HuH-7 (cell line): Measurements from ENCODE around the gene GTPBP6.
"Not testable (repeated sequence)": the region's sequence is repeated elsewhere in the genome, so short reads cannot be mapped to it uniquely, and the experiment has no call there.

Experiments used
- DNase-seq: peaks from one replicate; pipeline ENCODE4 v3.0.0; 2011; ENCODE audit warnings: low spot score

GTPBP6 gene

GRCh38 chrX:265502-265901 lies 53.1 kb downstream of the GTPBP6 start:
- no peak for DNase-seq

- no peak for DNase-seq
These were observed 53.8 kb downstream of the GTPBP6 start for GRCh38 chrX:264634-265455.

GRCh38 chrX:264006-264405 lies 54.6 kb downstream of the GTPBP6 start:
- not testable (repeated sequence) for DNase-seq

GRCh38 chrX:262381-262909 lies 56.2 kb downstream of the GTPBP6 start:
- no peak for DNase-seq

- no peak for DNase-seq
These were observed 56.7 kb downstream of the GTPBP6 start for GRCh38 chrX:261919-262352.

GRCh38 chrX:261167-261918 lies 57.3 kb downstream of the GTPBP6 start:
- no peak for DNase-seq

- no peak for DNase-seq
These were observed 58.8 kb downstream of the GTPBP6 start for GRCh38 chrX:259692-260355.

GRCh38 chrX:258291-259040 lies 60.1 kb downstream of the GTPBP6 start:
- no peak for DNase-seq

- no peak for DNase-seq
These were observed 60.8 kb downstream of the GTPBP6 start for GRCh38 chrX:257681-258289.

GRCh38 chrX:257054-257453 lies 61.5 kb downstream of the GTPBP6 start:
- DNase-seq: not testable (repeated sequence)

GRCh38 chrX:255923-256331 lies 62.7 kb downstream of the GTPBP6 start:
- DNase-seq: no peak
